Smooth muscle cell (in vitro differentiated cells): ENCODE results near the gene KNL1. TPM values are rescaled to one million over a fixed set of nuclear protein-coding genes. Genes with fewer than 3 reads are reported as not detected.

ENCODE experiments used
- DNase-seq: peaks from one replicate; lab custom pipeline; 2025; ENCODE audit not compliant: unreplicated experiment; lab: John Stamatoyannopoulos, UW
- H2AFZ ChIP-seq: fragments of 200-600 bp; sonication (generic); 2 replicates; pipeline ENCODE4 v1.6.0; 2016; ENCODE audit warnings: antibody characterized with exemption, low read depth, mild to moderate bottlenecking
- H3F3A ChIP-seq: fragments of 200-600 bp; sonication (generic); 2 replicates; pipeline ENCODE4 v1.6.0; 2017; ENCODE audit warnings: antibody characterized with exemption, low read depth
- H3K27ac ChIP-seq: fragments of 200-600 bp; sonication (generic); 2 replicates; pipeline ENCODE4 v1.5.1; 2016; ENCODE audit warnings: low read depth, mild to moderate bottlenecking
- H3K27me3 ChIP-seq: fragments of 200-600 bp; sonication (generic); 2 replicates; pipeline ENCODE4 v1.6.1; 2016; ENCODE audit warnings: low read depth, mild to moderate bottlenecking
- H3K36me3 ChIP-seq: fragments of 200-600 bp; sonication (generic); 2 replicates; pipeline ENCODE4 v1.5.1; 2016; ENCODE audit warnings: low read depth
- H3K4me1 ChIP-seq: fragments of 200-600 bp; sonication (generic); 2 replicates; pipeline ENCODE4 v1.5.1; 2016; ENCODE audit warnings: low read depth
- H3K4me2 ChIP-seq: fragments of 200-600 bp; sonication (generic); 2 replicates; pipeline ENCODE4 v1.6.0; 2016; ENCODE audit warnings: mild to moderate bottlenecking
- H3K4me3 ChIP-seq: fragments of 200-600 bp; sonication (generic); 2 replicates; pipeline ENCODE4 v1.5.1; 2016; ENCODE audit warnings: mild to moderate bottlenecking
- H3K79me2 ChIP-seq: fragments of 200-600 bp; sonication (generic); 2 replicates; pipeline ENCODE4 v1.6.0; 2016; ENCODE audit warnings: low read depth, mild to moderate bottlenecking
- H3K9ac ChIP-seq: fragments of 200-600 bp; sonication (generic); 2 replicates; pipeline ENCODE4 v1.6.0; 2016; ENCODE audit warnings: low read depth
- H3K9me3 ChIP-seq: fragments of 200-600 bp; sonication (generic); replicated peaks from 2 replicates; pipeline ENCODE4 v1.5.1; 2016; ENCODE audit warnings: low read depth
- H4K20me1 ChIP-seq: fragments of 200-600 bp; sonication (generic); 2 replicates; pipeline ENCODE4 v1.6.0; 2016; ENCODE audit warnings: low read depth
- CTCF ChIP-seq: fragments of 200-600 bp; sonication (generic); IDR thresholded peaks from 2 replicates; pipeline ENCODE4 v1.5.1; 2017; ENCODE audit warnings: borderline replicate concordance, mild to moderate bottlenecking, antibody characterized with exemption; ENCODE audit not compliant: insufficient read depth, poor library complexity, severe bottlenecking
- WGBS: methylation state at CpG from one replicate; pipeline ENCODE4 v1.1.7; 2016; ENCODE audit warnings: low lambda C conversion rate; 5-methylcytosine and 5-hydroxymethylcytosine counted together
- polyA plus RNA-seq: library from polyadenylated mRNA; unstranded; fragments of >200 nt; fragmentation: Nextera tagmentation; extraction: Ambion mirVana; gene quantifications from 2 replicates; pipeline ENCODE4 v1.2.1, GENCODE V29; 2016
- total RNA-seq: library from RNA; depleted of rRNA; stranded (reverse); fragments of >200 nt; gene quantifications from 2 replicates; pipeline ENCODE4 v1.2.3, GENCODE V29; 2014

Gene KNL1
- total and polyA plus RNA-seq, 2 experiments from 2014 or later = 3.1 to 10.8 TPM

- Histone ChIP-seq H3K27ac (no peak overlapping the region), H3K9me3 (no peaks in the 10 kb centered on the region), H4K20me1 (no peaks in the 10 kb centered on the region), H3K27me3 (no peaks in the 10 kb centered on the region), H3F3A (no peaks in the 10 kb centered on the region), H3K4me2 (no peak overlapping the region), H3K4me3 (no peak overlapping the region), H3K9ac (no peak overlapping the region), H3K4me1 (no peaks in the 10 kb centered on the region), H2AFZ (no peak overlapping the region), H3K36me3 (peaks cover 10% of the 10 kb centered on the region), H3K79me2 (no peaks in the 10 kb centered on the region)
- DNase-seq = no peak
- TF ChIP-seq CTCF = no peak
- WGBS = 96% methylated on average over 2 of the region's 2 CpGs
Measured at GRCh38 chr15:40623361-40623760, 29.3 kb downstream of the KNL1 start.

- Histone ChIP-seq H3K9me3 (no peaks in the 10 kb centered on the region), H2AFZ (no peak overlapping the region), H3K79me2 (no peaks in the 10 kb centered on the region), H3K27me3 (no peaks in the 10 kb centered on the region), H3K9ac (no peak overlapping the region), H3F3A (no peaks in the 10 kb centered on the region), H3K36me3 (no peaks in the 10 kb centered on the region), H4K20me1 (no peaks in the 10 kb centered on the region), H3K4me2 (no peak overlapping the region), H3K27ac (no peak overlapping the region), H3K4me3 (no peak overlapping the region), H3K4me1 (no peaks in the 10 kb centered on the region)
- 98% methylated on average over 2 of the region's 2 CpGs for WGBS
- no peak for DNase-seq
- TF ChIP-seq CTCF = no peak
Measured at GRCh38 chr15:40630313-40630712, 36.3 kb downstream of the KNL1 start.

GRCh38 chr15:40633178-40633577, 39.1 kb downstream of the KNL1 start:
- Histone ChIP-seq H3K4me1 (no peaks in the 10 kb centered on the region), H3K79me2 (no peaks in the 10 kb centered on the region), H3K9ac (no peak overlapping the region), H3K36me3 (no peaks in the 10 kb centered on the region), H3K27ac (no peak overlapping the region), H2AFZ (no peak overlapping the region), H3K4me3 (no peak overlapping the region), H3F3A (no peaks in the 10 kb centered on the region), H3K4me2 (no peak overlapping the region), H3K27me3 (no peaks in the 10 kb centered on the region), H4K20me1 (no peaks in the 10 kb centered on the region), H3K9me3 (no peaks in the 10 kb centered on the region)
- TF ChIP-seq CTCF = no peak
- WGBS = 92% methylated on average over 9 of the region's 9 CpGs
- no peak for DNase-seq

- Histone ChIP-seq H3K4me2 (no peak overlapping the region), H3K79me2 (no peaks in the 10 kb centered on the region), H3K27ac (no peak overlapping the region), H3K36me3 (no peaks in the 10 kb centered on the region), H3K9me3 (no peaks in the 10 kb centered on the region), H2AFZ (no peak overlapping the region), H3F3A (no peaks in the 10 kb centered on the region), H3K9ac (no peak overlapping the region), H4K20me1 (no peaks in the 10 kb centered on the region), H3K4me1 (no peaks in the 10 kb centered on the region), H3K27me3 (no peaks in the 10 kb centered on the region), H3K4me3 (no peak overlapping the region)
- TF ChIP-seq CTCF = no peak
- DNase-seq = no peak
- 89% methylated on average over 4 of the region's 4 CpGs for WGBS
Measured at GRCh38 chr15:40637221-40637745, 43.2 kb downstream of the KNL1 start.
